Natural killer cell treated with Interleukin-12 subunit alpha and Interleukin-12 subunit beta and Interleukin-15 and Interleukin-18, amount 100 ng/mL, for 72 hours (primary cell): ENCODE data around the gene HPS5. TPM values are rescaled to one million over a fixed set of nuclear protein-coding genes. Genes with fewer than 3 reads are reported as not detected.
"Not testable (repeated sequence)": the region's sequence is repeated elsewhere in the genome, so short reads cannot be mapped to it uniquely, and the experiment has no call there.

Experiments
- ATAC-seq, 2 donors: fragments of 150-1000 bp; cut with Tn5 transposase in 1 of 2; sonication (Bioruptor Pico), chemical (Tn5 transposase) in 1 of 2; 2 replicates each; pipeline ENCODE4 v1.10.0; 2021
- DNase-seq: peaks from one replicate; pipeline ENCODE4 v3.0.0; 2022; ENCODE audit warnings: low spot score
- H3K27ac Mint-ChIP-seq, 2 donors: 1 replicate in 1 of 2; 2 replicates in 1 of 2; pipeline ENCODE4 v1.8.0; 2022; ENCODE audit warnings: mixed read lengths in 2 of 2, mild to moderate bottlenecking in 1 of 2, moderate library complexity in 1 of 2
- H3K27me3 Mint-ChIP-seq, 2 donors: 1 replicate in 1 of 2; 2 replicates in 1 of 2; pipeline ENCODE4 v1.8.0; 2022; ENCODE audit warnings: mixed read lengths in 2 of 2
- H3K36me3 Mint-ChIP-seq: one replicate; pipeline ENCODE4 v1.8.0; 2022; ENCODE audit warnings: mixed read lengths
- H3K4me1 Mint-ChIP-seq, 2 donors: 1 replicate in 1 of 2; 2 replicates in 1 of 2; pipeline ENCODE4 v1.8.0; 2022; ENCODE audit warnings: low read depth in 2 of 2, mixed read lengths in 2 of 2, mild to moderate bottlenecking in 1 of 2
- H3K4me3 Mint-ChIP-seq: one replicate; pipeline ENCODE4 v1.8.0; 2022; ENCODE audit warnings: mixed read lengths
- H3K9me3 Mint-ChIP-seq: 2 replicates; pipeline ENCODE4 v1.8.0; 2022; ENCODE audit warnings: mixed read lengths
- total RNA-seq, 2 donors: library from RNA; stranded (reverse); gene quantifications; one replicate each; pipeline ENCODE4 v1.2.3, GENCODE V29; 2022

Gene HPS5
- total RNA-seq, 2 donors from 2014 or later: 16.5 to 21.3 TPM

DNA sequence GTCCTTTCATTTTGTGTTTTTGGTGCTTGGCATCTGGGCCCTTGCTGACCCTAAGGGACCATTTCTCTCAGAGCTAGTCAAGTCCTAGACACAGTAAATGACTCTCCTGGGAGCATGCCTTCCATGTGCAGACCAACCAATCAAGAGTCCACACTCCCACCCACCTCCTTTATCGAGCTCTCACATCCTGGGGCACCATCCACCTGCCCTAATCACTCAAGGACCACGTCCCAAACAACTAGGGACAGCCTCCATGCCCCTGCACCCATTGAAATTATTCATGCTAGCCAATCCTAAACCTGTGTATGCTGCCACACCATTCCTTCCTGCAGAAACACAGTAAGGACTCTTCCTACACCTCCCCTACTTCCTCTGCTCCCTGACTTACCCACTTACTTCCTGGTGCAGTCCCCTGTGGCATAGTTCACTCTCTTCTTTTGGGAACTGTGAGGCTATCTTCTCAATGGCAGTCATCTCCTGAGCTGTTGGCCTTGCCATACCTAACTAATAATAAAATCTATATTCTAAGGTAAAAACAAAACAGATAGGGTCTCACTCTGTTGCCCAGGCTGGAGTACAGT is 67.1 kb downstream of the HPS5 start:
- Mint-ChIP-seq H3K36me3 (no peaks in the 10 kb centered on the region), H3K27me3 (peaks cover 0 to 4% of the 10 kb centered on the region in 2 donors), H3K4me1 (no peaks in the 10 kb centered on the region), H3K9me3 (no peaks in the 10 kb centered on the region), H3K4me3 (no peak overlapping the region), H3K27ac (no peak overlapping the region)
- peak in 1 of 2 donors; percentile 56 for ATAC-seq
- DNase-seq: no peak

DNA sequence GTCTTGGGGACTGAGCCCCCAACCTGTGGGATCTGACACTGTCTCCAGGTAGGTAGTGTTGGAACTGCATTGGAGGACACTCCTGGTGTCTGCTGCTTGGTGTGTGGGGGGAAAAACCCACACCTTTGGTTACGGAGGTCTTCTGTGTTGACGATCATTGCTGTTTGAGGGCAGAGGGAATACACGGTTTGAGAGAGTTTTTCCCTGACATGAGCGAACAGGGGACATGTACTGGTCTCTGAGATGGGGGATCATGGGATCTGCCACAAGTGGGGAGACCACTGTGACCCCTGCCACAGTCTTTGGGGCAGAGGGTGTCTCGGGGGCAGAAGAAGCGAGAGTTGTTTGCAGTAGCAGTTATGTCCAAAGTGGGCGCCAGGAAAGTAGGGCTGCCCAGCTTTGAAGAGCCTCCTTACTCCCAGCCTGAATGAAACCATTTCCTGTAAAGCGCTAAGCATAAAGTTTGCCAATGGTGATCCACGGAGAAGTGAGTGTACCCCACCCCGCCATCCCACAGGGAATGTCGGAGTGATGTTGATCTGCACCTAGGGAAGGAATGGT is 68.1 kb downstream of the HPS5 start:
- Mint-ChIP-seq H3K27ac (no peak overlapping the region), H3K4me1 (no peaks in the 10 kb centered on the region), H3K27me3 (peaks cover 0 to 4% of the 10 kb centered on the region in 2 donors), H3K4me3 (no peak overlapping the region), H3K36me3 (no peaks in the 10 kb centered on the region), H3K9me3 (no peaks in the 10 kb centered on the region)
- DNase-seq: no peak
- ATAC-seq: no peak

- Mint-ChIP-seq H3K27me3 (peaks cover 0 to 4% of the 10 kb centered on the region in 2 donors), H3K4me3 (no peak overlapping the region), H3K27ac (no peak overlapping the region), H3K36me3 (no peaks in the 10 kb centered on the region), H3K4me1 (no peaks in the 10 kb centered on the region), H3K9me3 (no peaks in the 10 kb centered on the region)
- DNase-seq (no peak), ATAC-seq (no peak)
Measured at GRCh38 chr11:18253233-18253632, 68.7 kb downstream of the HPS5 start.

DNA sequence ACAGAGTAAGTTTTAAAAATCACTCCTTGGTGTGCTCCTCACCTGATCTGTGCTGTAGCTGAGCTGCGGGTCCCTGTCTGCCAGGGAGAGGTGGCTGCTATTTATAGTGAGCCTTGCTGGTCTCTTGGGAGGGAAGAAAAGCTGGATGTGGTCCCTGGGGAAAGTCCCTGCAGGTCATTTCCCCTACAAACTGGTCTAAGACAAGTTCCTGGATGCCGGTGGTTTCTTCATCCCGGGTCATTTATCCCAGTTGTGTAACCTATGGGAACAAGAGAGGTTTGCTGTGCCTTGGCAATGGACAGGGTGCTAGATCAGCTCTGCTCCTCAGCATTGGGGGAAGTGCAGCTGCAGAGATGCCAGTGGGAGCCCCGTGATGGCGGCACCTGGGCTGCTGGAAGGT is 73.4 kb downstream of the HPS5 start, which contains the start of gene SAA2:
SAA2 (minus strand) TSS at position 108 of the 400 bp plus-strand sequence. CDS start 657 bp downstream, outside the sequence.
- no peaks in the 10 kb centered on the region for H3K9me3 Mint-ChIP-seq
- peaks cover 0 to 4% of the 10 kb centered on the region in 2 donors for H3K27me3 Mint-ChIP-seq
- no peak within 1 kb of the TSS for H3K27ac Mint-ChIP-seq
- H3K36me3 Mint-ChIP-seq: no peaks in the 10 kb centered on the region
- ATAC-seq: no peak
- peaks cover 2 to 18% of the 10 kb centered on the region in 2 donors for H3K4me1 Mint-ChIP-seq
- no peak for DNase-seq
- H3K4me3 Mint-ChIP-seq: no peak within 1 kb of the TSS

- peak overlapping the region; percentile 69 to 75 for H3K27ac Mint-ChIP-seq
- not testable (repeated sequence) for ATAC-seq, H3K36me3 Mint-ChIP-seq, H3K9me3 Mint-ChIP-seq, H3K27me3 Mint-ChIP-seq, DNase-seq
- H3K4me3 Mint-ChIP-seq: peak overlapping the region; percentile 79
- peaks cover 2 to 19% of the 10 kb centered on the region in 2 donors for H3K4me1 Mint-ChIP-seq
Measured at GRCh38 chr11:18247191-18247581, 74.8 kb downstream of the HPS5 start.

- Mint-ChIP-seq H3K4me1 (peaks cover 2 to 19% of the 10 kb centered on the region in 2 donors), H3K27ac (peak overlapping the region; percentile 69 to 75), H3K4me3 (peak overlapping the region; percentile 79)
- ATAC-seq: peak; percentile 65 to 75
- DNase-seq, H3K27me3 Mint-ChIP-seq, H3K36me3 Mint-ChIP-seq, H3K9me3 Mint-ChIP-seq: not testable (repeated sequence)
Measured at GRCh38 chr11:18246379-18247190, 75.4 kb downstream of the HPS5 start.

DNA sequence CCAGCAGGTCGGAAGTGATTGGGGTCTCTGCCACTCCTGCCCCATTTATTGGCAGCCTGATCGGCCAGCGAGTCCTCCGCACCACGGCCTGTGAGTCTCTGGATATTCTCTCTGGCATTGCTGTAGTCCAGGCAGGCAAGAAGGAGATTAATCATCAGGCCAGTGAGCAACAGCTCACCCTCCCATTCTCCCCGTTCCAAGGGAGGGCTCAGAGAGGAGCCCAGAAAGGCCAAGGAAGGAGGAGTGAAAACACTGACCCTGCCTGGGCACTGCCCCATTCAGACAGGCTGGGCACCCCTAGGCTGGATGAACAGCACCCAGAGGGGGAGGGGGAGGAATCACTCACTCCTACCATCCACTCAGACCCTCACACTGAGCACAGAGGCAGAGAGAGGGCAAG is 76.5 kb downstream of the HPS5 start:
- H3K9me3 Mint-ChIP-seq: no peaks in the 10 kb centered on the region
- no peak for DNase-seq
- peaks cover 7 to 20% of the 10 kb centered on the region in 2 donors for H3K27me3 Mint-ChIP-seq
- no peak overlapping the region for H3K4me3 Mint-ChIP-seq
- H3K36me3 Mint-ChIP-seq: no peaks in the 10 kb centered on the region
- peaks cover 2 to 19% of the 10 kb centered on the region in 2 donors for H3K4me1 Mint-ChIP-seq
- no peak overlapping the region for H3K27ac Mint-ChIP-seq
- ATAC-seq: no peak

DNA sequence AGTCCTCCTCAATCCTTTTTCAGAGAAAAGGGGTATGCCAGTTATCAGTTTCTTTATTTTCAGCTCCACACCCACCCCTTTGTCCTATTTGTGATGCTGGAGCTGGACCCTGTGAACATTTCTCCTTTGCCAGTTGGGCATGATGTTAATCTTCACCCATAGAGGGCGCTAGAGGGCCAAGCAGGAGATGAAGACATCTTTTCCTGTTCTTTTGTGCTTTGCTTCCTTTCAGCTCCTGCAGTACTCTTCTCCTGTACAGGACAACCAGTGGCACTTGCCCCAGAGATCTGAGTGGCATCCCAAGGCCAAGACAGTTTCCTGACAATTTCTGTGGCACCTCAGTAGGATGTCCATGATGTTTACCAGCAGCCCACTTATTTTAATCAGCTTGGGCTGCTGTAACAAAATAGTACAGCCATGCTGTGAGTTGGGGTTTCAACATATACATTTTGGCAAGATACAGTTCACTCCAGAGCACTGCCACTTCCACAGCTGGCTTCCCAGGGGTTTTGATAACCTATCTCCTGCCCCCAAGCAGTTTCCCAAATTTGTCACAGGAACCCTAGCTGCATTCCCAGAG is 78.1 kb downstream of the HPS5 start:
- peak; percentile 29 to 61 for ATAC-seq
- H3K27me3 Mint-ChIP-seq: peaks cover 14 to 34% of the 10 kb centered on the region in 2 donors
- DNase-seq: peak; percentile 69
- no peaks in the 10 kb centered on the region for H3K36me3 Mint-ChIP-seq
- H3K27ac Mint-ChIP-seq: no peak overlapping the region
- no peak overlapping the region for H3K4me3 Mint-ChIP-seq
- peaks cover 2 to 19% of the 10 kb centered on the region in 2 donors for H3K4me1 Mint-ChIP-seq
- no peaks in the 10 kb centered on the region for H3K9me3 Mint-ChIP-seq

DNA sequence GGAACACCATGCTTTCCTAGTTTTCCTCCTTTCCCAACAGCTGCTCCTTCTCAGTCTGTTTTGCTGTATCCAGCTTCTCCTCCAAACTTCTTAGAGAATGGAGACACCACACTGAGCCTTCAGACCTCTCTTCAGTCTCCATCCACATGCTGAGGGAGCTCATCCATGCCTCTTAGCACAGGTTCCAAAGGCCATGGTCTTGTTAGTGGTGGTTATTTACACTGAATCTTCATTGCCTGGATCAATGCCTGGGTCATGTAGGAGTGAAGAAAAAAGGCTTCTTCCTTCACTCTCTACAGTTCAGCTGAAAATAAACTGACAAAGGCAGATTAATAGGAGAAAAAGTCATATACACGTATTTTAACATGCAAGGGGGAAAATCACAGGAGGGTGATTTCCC is 82.3 kb downstream of the HPS5 start:
- Mint-ChIP-seq H3K9me3 (no peaks in the 10 kb centered on the region), H3K27me3 (peaks cover 33 to 54% of the 10 kb centered on the region in 2 donors), H3K36me3 (no peaks in the 10 kb centered on the region), H3K4me3 (no peak overlapping the region), H3K27ac (no peak overlapping the region), H3K4me1 (peaks cover 2 to 6% of the 10 kb centered on the region in 2 donors)
- ATAC-seq (no peak), DNase-seq (no peak)

- no peak for DNase-seq
- Mint-ChIP-seq H3K27me3 (peaks cover 43 to 55% of the 10 kb centered on the region in 2 donors), H3K27ac (no peak within 1 kb of the TSS), H3K4me1 (no peaks in the 10 kb centered on the region), H3K4me3 (no peak within 1 kb of the TSS), H3K36me3 (no peaks in the 10 kb centered on the region), H3K9me3 (no peaks in the 10 kb centered on the region)
- ATAC-seq: no peak
Measured at GRCh38 chr11:18236664-18237356, 85.1 kb downstream of the HPS5 start, which contains the start of gene SAA4. Gene SAA4, minus strand, starts transcription at chr11:18236802. Its CDS starts 876 bp downstream, at chr11:18235926.

GRCh38 chr11:18235394-18236334 is 86.3 kb downstream of the HPS5 start:
- peaks cover 39 to 46% of the 10 kb centered on the region in 2 donors for H3K27me3 Mint-ChIP-seq
- no peaks in the 10 kb centered on the region for H3K36me3 Mint-ChIP-seq

DNA sequence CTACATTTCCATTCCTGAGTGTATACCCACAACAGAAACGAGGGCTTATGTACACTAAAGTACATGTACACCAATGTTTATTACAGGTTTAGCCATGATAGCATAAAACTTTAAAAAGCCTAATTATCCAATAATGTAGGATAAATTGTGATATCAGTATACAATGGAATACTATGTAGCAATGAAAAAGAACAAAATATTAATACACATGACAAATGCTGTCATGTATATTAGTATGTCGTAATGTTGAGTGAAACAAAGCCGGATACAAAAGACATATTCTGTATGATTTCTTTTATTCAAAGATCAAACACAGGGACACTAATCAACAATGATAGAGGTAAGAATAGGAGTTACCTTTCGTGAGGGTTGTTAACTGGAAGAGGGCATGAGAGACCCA is 88.0 kb downstream of the HPS5 start:
- Mint-ChIP-seq H3K27ac (no peak overlapping the region), H3K4me1 (no peaks in the 10 kb centered on the region), H3K36me3 (no peaks in the 10 kb centered on the region), H3K4me3 (no peak overlapping the region), H3K27me3 (peaks cover 30 to 31% of the 10 kb centered on the region in 2 donors), H3K9me3 (no peaks in the 10 kb centered on the region)
- no peak for DNase-seq
- ATAC-seq: no peak

More at GRCh38 chr11:18235394-18236334, 86.3 kb downstream of the HPS5 start:
- Mint-ChIP-seq H3K27ac (no peak overlapping the region), H3K9me3 (no peaks in the 10 kb centered on the region), H3K4me3 (no peak overlapping the region), H3K4me1 (no peaks in the 10 kb centered on the region)
- no peak for DNase-seq
- no peak for ATAC-seq
